ENCODE data around the gene NFU1. TPM values are rescaled to one million over a fixed set of nuclear protein-coding genes. Genes with fewer than 3 reads are reported as not detected.

The NFU1 gene
- total and polyA plus RNA-seq, 9 of the 15 experiments (the other 6 are each of a cell fraction or from before 2014, with no cell fraction given), result 33.3 to 61.8 (median 53.7) TPM

DNA sequence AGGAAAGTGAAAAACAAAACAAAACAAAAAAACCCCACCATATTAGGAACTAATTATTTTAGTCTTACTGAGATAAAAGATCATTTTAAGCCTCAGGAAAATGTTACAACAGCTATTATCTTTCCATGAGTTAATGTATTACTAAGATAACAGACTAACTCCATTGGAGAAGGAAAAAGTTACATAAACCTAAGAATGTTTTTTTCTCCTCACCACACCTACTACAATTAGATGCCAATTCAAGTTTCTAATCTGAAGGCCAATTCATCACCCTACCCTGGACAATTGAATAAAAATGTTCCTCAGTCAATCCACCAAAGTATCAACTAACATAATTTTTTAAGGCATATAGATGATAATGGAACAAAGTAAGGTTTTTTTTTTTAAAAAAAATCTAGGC, 40.0 kb downstream of the NFU1 start:
- in situ Hi-C loops (cut with MboI), result no loop called here
- Histone ChIP-seq H4K20me1 (replicated peaks; ENCODE audit: control insufficient read depth, insufficient read depth, low read length) (no peaks in the 10 kb centered on the region), H2AFZ (ENCODE audit: low read depth, low read length) (no peak overlapping the region), H3K79me2 (ENCODE audit: control insufficient read depth, insufficient read depth, low read length) (no peaks in the 10 kb centered on the region), H3K36me3 (ENCODE audit: control insufficient read depth, insufficient read depth, low read length) (peaks cover 16% of the 10 kb centered on the region), H3K4me2 (ENCODE audit: insufficient read depth, low read length) (no peak overlapping the region), H3K27me3 (ENCODE audit: control insufficient read depth in 2 of 2, insufficient read depth in 2 of 2, low read length in 2 of 2) (no peaks in the 10 kb centered on the region), H3K4me3 (no peak overlapping the region), H3K9me1 (ENCODE audit: control insufficient read depth, insufficient read depth, low read length) (no peaks in the 10 kb centered on the region), H3K27ac (ENCODE audit: extremely low read depth, low read depth, low read length) (no peak overlapping the region), H3K4me1 (replicated peaks in 1 of 2; ENCODE audit: control insufficient read depth in 2 of 2, insufficient read depth in 2 of 2, low read length in 2 of 2) (no peaks in the 10 kb centered on the region), H3K9me3 (replicated peaks; ENCODE audit: control insufficient read depth, insufficient read depth, low read depth, low read length) (no peaks in the 10 kb centered on the region), H3K9ac (ENCODE audit: insufficient read depth in 1 of 2, low read depth in 2 of 2, low read length in 2 of 2) (no peak overlapping the region)
- BruUV-seq (replicated peaks), result no TSS peak
- FAIRE-seq, result no peak
- ChIA-PET CTCF (ENCODE audit: low intra/inter-chr PET ratio) (no interaction called here), POLR2A (no interaction called here)
- ATAC-seq, result no peak
- DNase-seq (ENCODE audit: extremely low read depth in 1 of 4, low spot score in 3 of 4), result no peak
- intact Hi-C loops (cut with micrococcal nuclease), result no loop called here
- no peak for TF ChIP-seq EGR1 (conservative IDR thresholded peaks at IDR 0.05)
- TF ChIP-seq, protein P1, sequence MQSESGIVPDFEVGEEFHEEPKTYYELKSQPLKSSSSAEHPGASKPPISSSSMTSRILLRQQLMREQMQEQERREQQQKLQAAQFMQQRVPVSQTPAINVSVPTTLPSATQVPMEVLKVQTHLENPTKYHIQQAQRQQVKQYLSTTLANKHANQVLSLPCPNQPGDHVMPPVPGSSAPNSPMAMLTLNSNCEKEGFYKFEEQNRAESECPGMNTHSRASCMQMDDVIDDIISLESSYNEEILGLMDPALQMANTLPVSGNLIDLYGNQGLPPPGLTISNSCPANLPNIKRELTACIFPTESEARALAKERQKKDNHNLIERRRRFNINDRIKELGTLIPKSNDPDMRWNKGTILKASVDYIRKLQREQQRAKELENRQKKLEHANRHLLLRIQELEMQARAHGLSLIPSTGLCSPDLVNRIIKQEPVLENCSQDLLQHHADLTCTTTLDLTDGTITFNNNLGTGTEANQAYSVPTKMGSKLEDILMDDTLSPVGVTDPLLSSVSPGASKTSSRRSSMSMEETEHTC (IDR thresholded peaks at IDR 0.05), result no peak
- TF ChIP-seq, protein P2, sequence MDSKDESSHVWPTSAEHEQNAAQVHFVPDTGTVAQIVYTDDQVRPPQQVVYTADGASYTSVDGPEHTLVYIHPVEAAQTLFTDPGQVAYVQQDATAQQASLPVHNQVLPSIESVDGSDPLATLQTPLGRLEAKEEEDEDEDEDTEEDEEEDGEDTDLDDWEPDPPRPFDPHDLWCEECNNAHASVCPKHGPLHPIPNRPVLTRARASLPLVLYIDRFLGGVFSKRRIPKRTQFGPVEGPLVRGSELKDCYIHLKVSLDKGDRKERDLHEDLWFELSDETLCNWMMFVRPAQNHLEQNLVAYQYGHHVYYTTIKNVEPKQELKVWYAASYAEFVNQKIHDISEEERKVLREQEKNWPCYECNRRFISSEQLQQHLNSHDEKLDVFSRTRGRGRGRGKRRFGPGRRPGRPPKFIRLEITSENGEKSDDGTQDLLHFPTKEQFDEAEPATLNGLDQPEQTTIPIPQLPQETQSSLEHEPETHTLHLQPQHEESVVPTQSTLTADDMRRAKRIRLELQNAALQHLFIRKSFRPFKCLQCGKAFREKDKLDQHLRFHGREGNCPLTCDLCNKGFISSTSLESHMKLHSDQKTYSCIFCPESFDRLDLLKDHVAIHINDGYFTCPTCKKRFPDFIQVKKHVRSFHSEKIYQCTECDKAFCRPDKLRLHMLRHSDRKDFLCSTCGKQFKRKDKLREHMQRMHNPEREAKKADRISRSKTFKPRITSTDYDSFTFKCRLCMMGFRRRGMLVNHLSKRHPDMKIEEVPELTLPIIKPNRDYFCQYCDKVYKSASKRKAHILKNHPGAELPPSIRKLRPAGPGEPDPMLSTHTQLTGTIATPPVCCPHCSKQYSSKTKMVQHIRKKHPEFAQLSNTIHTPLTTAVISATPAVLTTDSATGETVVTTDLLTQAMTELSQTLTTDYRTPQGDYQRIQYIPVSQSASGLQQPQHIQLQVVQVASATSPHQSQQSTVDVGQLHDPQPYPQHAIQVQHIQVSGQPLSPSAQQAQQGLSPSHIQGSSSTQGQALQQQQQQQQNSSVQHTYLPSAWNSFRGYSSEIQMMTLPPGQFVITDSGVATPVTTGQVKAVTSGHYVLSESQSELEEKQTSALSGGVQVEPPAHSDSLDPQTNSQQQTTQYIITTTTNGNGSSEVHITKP (IDR thresholded peaks at IDR 0.05; ENCODE audit: partially characterized antibody), result no peak
- no peak for TF ChIP-seq HLTF (IDR thresholded peaks at IDR 0.05)
- TF ChIP-seq, protein P3, sequence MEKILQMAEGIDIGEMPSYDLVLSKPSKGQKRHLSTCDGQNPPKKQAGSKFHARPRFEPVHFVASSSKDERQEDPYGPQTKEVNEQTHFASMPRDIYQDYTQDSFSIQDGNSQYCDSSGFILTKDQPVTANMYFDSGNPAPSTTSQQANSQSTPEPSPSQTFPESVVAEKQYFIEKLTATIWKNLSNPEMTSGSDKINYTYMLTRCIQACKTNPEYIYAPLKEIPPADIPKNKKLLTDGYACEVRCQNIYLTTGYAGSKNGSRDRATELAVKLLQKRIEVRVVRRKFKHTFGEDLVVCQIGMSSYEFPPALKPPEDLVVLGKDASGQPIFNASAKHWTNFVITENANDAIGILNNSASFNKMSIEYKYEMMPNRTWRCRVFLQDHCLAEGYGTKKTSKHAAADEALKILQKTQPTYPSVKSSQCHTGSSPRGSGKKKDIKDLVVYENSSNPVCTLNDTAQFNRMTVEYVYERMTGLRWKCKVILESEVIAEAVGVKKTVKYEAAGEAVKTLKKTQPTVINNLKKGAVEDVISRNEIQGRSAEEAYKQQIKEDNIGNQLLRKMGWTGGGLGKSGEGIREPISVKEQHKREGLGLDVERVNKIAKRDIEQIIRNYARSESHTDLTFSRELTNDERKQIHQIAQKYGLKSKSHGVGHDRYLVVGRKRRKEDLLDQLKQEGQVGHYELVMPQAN (IDR thresholded peaks at IDR 0.05; ENCODE audit: borderline replicate concordance), result no peak
- no peak for TF ChIP-seq SMC3 (conservative IDR thresholded peaks at IDR 0.05; ENCODE audit: insufficient read depth, low read depth, low read length)
- TF ChIP-seq, protein P4, sequence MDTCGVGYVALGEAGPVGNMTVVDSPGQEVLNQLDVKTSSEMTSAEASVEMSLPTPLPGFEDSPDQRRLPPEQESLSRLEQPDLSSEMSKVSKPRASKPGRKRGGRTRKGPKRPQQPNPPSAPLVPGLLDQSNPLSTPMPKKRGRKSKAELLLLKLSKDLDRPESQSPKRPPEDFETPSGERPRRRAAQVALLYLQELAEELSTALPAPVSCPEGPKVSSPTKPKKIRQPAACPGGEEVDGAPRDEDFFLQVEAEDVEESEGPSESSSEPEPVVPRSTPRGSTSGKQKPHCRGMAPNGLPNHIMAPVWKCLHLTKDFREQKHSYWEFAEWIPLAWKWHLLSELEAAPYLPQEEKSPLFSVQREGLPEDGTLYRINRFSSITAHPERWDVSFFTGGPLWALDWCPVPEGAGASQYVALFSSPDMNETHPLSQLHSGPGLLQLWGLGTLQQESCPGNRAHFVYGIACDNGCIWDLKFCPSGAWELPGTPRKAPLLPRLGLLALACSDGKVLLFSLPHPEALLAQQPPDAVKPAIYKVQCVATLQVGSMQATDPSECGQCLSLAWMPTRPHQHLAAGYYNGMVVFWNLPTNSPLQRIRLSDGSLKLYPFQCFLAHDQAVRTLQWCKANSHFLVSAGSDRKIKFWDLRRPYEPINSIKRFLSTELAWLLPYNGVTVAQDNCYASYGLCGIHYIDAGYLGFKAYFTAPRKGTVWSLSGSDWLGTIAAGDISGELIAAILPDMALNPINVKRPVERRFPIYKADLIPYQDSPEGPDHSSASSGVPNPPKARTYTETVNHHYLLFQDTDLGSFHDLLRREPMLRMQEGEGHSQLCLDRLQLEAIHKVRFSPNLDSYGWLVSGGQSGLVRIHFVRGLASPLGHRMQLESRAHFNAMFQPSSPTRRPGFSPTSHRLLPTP (IDR thresholded peaks at IDR 0.05; ENCODE audit: borderline replicate concordance, extremely low read depth, insufficient read length), result no peak
- TF ChIP-seq MYNN (IDR thresholded peaks at IDR 0.05), result no peak
- no peak for TF ChIP-seq MYNN (CRISPR knock-in tag; IDR thresholded peaks at IDR 0.05)
- no peak for TF ChIP-seq ZNF75A (CRISPR knock-in tag; IDR thresholded peaks at IDR 0.05)
- TF ChIP-seq HMGN3 (IDR thresholded peaks at IDR 0.05; ENCODE audit: borderline replicate concordance, extremely low read depth, insufficient read length, low read depth, low read length), result no peak
- no peak for TF ChIP-seq DACH1 (IDR thresholded peaks at IDR 0.05; ENCODE audit: partially characterized antibody)
- no peak for TF ChIP-seq GATAD2A (IDR thresholded peaks at IDR 0.05)

Data from K562 (cell line).